GM12875 (cell line): Measurements from ENCODE around the gene PCNX3.
A peak's percentile ranks its signal among the peaks of the same experiment; 100 is the strongest.
"Not testable (repeated sequence)": the region's sequence is repeated elsewhere in the genome, so short reads cannot be mapped to it uniquely, and the experiment has no call there.

ENCODE experiments used
- H3K4me3 ChIP-seq: one replicate; pipeline ENCODE4 v1.5.1; 2011; ENCODE audit warnings: low read depth, low read length, control low read depth
- TF ChIP-seq, protein P1 (sequence below): IDR thresholded peaks from 2 replicates; pipeline ENCODE4 v1.5.1; 2011; ENCODE audit warnings: low read depth, mild to moderate bottlenecking, control low read depth, inconsistent platforms, low read length, moderate library complexity, borderline replicate concordance; ENCODE audit not compliant: insufficient read depth

The PCNX3 gene

DNA sequence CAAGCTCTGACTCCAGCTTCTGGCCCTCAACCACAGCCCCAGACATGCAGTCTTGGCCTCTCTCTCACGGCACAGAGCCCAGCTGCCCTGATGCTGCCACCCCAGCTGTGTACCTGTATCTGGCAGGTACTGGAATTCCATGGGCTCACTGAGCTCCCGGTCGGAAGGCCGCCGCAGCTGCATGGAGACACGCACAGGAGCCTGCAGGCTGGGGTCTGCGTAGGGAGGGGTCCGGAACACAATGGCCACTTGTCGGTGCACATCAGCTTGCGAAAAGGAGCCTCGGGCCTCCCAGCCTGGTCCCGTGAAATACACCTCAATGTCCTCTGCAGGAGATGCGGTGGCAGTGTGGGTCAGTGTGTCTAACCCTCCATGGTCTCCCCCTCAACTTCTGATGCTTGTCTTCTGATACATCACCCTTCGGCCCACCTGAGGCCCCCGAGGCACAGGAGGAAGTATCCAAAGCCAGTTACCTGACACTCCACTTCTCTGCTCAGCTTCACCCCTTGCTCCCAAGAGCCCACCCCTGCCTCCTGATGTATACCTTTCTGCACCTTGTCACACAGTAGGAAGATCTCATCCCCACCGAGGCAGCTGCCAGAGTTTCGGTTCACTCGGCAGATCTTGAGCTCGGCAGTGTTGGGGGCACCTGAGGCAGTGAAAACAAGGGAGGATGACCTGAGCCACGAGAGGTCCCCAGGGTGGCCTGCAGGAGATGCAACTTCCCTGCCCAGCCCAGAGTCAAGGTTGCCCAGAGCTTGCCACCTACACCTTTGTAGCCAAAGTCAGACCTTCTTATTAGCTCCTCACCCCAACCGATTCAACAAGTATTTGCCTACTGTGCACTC, 42.8 kb downstream of the PCNX3 start:
- H3K4me3 ChIP-seq: no peak overlapping the region
- TF ChIP-seq, protein P1, sequence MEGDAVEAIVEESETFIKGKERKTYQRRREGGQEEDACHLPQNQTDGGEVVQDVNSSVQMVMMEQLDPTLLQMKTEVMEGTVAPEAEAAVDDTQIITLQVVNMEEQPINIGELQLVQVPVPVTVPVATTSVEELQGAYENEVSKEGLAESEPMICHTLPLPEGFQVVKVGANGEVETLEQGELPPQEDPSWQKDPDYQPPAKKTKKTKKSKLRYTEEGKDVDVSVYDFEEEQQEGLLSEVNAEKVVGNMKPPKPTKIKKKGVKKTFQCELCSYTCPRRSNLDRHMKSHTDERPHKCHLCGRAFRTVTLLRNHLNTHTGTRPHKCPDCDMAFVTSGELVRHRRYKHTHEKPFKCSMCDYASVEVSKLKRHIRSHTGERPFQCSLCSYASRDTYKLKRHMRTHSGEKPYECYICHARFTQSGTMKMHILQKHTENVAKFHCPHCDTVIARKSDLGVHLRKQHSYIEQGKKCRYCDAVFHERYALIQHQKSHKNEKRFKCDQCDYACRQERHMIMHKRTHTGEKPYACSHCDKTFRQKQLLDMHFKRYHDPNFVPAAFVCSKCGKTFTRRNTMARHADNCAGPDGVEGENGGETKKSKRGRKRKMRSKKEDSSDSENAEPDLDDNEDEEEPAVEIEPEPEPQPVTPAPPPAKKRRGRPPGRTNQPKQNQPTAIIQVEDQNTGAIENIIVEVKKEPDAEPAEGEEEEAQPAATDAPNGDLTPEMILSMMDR: no peak

DNA sequence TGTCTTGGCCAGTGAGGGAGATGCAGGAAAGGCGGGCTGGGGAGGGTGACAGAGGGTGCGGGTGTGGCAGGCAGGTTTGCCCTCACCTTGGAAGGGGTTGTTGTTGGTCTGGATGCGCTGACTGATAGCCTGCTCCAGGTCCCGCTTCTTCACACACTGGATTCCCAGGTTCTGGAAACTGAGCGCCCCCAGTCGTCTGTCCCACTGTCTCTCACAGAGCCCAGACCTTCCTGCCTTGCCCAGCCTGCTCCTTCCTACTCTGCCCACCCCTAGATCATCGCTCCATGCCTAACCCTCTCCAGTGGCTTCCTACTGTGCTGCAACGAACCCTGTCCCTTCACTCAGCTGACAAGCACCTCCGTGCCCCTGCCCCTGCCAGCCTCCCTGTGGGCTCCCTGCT, 44.5 kb downstream of the PCNX3 start:
- TF ChIP-seq, protein P1: no peak
- H3K4me3 ChIP-seq: no peak overlapping the region

DNA sequence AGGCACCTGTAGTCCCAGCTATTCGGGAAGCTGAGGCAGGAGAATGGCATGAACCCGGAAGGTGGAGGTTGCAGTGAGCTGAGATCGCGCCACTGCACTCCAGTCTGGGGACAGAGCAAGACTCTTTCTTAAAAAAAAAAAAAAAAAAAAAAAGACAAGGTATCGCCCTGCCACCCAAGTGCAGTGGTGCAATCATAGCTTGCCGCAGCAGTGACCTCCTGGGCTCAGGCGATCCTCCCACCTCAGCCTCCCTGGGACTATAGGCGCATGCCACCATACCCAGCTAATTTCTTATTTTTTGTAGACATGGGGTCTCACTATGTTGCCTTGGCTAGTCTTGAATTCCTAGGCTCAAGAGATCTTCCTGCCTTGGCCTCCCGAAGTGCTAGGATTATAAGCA, 45.3 kb downstream of the PCNX3 start:
- not testable (repeated sequence) for H3K4me3 ChIP-seq

DNA sequence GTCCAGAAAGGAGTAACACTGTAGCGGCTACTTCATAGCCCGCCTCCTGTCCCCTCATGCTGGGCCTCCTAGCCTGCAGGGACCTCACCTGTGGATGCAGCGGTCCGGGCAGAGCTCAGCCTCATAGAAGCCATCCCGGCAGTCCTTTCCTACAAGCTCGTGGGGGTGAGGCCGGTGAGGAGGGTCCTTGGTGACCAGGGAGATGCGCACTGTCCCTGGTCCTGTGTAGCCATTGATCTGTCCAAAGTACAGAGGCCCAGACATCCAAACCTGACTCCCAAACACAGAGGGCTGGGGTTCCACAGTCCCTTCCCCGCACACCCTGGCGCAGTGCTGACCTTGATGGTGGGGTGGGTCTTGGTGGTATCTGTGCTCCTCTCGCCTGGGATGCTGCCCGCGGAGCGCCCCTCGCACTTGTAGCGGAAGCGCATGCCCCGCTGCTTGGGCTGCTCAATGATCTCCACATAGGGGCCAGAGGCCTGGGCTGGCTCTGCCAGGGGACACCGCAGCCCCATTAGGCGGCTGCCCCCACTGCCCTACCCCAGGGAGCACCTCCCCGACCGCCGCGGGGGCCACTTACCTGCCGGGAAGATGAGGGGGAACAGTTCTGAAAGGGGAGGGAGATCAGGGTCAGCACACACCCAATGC, 46.1 kb downstream of the PCNX3 start:
- TF ChIP-seq, protein P1: no peak
- H3K4me3 ChIP-seq: peak overlapping the region; percentile 98

DNA sequence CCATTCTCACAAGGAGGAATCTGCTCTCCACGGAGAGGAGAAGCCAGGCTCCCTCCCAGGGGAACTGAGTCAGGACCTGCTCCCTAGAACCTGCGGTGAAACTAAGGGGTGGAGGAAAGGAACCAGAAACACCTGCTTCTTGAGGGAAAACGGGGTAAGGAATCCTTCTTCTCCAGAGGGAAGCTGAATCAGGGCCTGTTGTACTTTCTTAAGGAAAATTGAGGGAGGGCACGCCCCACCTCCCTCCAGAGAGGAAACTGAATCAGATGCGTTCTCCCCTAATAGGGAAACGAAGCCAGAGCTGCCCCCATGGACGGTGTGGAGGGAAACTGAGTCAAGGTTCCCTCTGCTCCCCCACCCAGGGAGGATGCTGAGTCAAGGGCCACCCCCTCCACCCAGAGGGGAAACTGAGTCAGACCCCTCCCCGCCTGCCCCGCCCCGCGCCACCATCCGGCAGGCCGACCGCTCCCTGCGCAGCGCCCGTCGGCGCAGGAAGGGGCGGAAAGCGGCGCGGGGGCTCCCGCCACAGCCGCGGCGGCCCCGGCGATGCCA, 46.7 kb downstream of the PCNX3 start:
- peak overlapping the region; percentile 98 for H3K4me3 ChIP-seq
- TF ChIP-seq, protein P1: no peak

DNA sequence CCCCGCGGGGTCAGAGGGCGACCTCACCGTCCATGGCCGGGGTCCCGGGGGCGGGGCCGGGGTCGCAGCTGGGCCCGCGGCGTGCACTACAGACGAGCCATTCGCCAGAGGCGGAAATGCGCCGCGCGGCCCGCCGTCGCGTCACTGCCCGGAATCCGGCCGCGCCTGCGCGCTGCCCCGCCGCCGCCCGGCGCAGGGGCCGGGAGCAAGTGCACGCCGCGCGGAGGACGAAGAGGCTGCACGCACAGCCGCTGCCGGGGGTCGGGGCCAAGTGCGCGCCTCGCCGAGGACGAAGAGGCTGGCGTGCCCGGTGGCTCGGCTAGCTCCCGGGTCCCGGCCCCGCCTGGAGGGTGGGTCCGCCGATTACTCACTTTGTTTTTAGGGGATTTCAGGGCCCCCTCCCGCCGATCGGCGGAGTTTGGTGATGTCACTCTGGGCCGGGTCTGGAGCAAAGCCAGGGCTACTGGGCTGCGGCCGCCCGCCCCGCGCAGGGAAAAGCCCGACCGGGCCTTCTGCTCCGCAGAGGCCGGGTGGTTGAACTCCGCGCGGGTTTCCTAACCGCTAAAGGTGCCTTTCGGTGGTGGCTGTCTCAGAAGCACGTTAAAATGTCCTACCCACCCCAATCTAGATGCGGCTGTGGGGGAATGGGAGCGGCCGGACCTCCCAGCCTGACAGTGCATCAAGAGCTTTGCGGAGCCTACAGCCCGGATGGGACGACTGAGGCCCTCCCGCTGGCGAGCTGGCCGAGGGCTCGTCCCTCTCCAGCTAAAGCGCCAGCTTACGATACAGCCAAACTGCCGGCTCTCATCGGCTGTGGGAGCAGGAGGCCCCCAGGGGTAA, 47.4 kb downstream of the PCNX3 start, which contains the start of gene RELA:
TSS of gene RELA (minus strand) at position 118 of the 840 bp plus-strand sequence. CDS start at position 34, 84 bp downstream.
- TF ChIP-seq, protein P1: no peak
- H3K4me3 ChIP-seq: peak within 1 kb of the TSS; percentile 98

DNA sequence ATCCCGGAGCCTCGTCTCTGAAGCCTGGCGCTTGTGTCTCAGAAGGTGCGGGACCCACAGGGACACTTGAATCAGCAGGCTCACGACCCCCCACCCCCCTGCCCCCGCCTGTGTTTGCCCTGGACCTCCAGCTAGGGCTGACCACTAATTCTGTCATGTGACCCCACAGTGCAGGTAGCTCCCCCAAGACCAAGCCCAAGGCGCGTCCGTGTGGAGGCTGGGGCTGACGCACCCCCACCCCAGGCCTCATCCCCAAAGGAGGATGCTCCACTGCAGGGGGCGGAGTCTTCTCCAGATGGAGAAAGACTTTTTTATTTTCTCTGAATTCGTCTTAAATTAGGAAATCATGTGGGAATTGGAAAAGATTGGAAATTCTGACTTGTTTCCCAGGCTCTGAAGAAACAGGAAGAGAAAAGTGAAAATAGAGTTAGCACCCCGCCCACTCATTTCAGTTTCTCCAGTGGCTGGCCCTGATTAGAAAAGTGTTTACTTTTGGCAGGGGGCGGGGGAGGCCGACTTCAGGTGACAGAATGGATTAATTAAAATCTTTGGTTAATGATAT, 48.1 kb downstream of the PCNX3 start:
- TF ChIP-seq, protein P1: no peak

More for the DNA sequence above, 48.1 kb downstream of the PCNX3 start:
- H3K4me3 ChIP-seq: peak overlapping the region; percentile 98
